NB4 (cell line): Measurements from ENCODE around the gene WDR37.

Source experiments
- DNase-seq: peaks from one replicate; pipeline ENCODE4 v3.0.0; 2010; ENCODE audit warnings: low read depth
- H3K4me3 ChIP-seq: one replicate; pipeline ENCODE4 v1.5.1; 2011; ENCODE audit warnings: mild to moderate bottlenecking, low read depth, low read length, moderate library complexity
- MYC ChIP-seq: IDR thresholded peaks from 2 replicates; pipeline ENCODE4 v1.6.1; 2011; ENCODE audit warnings: low read depth, low read length
- POLR2A ChIP-seq: IDR thresholded peaks from 2 replicates; pipeline ENCODE4 v1.6.1; 2011; ENCODE audit warnings: mild to moderate bottlenecking; ENCODE audit not compliant: insufficient read length; ENCODE audit errors: extremely low read depth
- TF ChIP-seq, protein P1 (sequence below): IDR thresholded peaks from 2 replicates; pipeline ENCODE4 v1.6.1; 2011; ENCODE audit warnings: low read depth, low read length
- TF ChIP-seq, protein P2 (sequence below): IDR thresholded peaks from one replicate; pipeline ENCODE4 v1.5.1; 2012; ENCODE audit warnings: low read depth, low read length

The WDR37 gene

DNA sequence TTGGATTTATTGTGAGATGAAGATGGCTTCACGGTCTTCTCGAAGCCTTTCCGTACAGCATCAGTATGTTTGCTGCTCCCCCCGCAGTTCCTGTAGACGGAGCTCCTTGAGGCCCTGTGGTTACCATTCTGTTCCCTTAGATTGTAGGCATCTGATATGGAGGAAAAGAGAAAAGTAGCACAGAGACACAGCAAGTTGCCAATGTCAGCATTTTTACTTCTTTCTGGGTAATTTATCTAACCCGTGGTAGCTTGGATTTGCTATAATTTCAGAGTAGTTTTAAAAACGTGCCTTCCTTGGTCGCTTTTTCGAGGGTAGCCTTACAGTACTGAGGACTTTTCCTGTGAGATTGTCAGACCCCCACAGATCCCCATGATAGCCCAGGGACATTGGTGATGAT is 37.5 kb downstream of the WDR37 start:
- DNase-seq, result no peak
- TF ChIP-seq MYC, result no peak
- TF ChIP-seq, protein P1, sequence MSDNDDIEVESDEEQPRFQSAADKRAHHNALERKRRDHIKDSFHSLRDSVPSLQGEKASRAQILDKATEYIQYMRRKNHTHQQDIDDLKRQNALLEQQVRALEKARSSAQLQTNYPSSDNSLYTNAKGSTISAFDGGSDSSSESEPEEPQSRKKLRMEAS, result no peak
- TF ChIP-seq POLR2A, result no peak
- TF ChIP-seq, protein P2, sequence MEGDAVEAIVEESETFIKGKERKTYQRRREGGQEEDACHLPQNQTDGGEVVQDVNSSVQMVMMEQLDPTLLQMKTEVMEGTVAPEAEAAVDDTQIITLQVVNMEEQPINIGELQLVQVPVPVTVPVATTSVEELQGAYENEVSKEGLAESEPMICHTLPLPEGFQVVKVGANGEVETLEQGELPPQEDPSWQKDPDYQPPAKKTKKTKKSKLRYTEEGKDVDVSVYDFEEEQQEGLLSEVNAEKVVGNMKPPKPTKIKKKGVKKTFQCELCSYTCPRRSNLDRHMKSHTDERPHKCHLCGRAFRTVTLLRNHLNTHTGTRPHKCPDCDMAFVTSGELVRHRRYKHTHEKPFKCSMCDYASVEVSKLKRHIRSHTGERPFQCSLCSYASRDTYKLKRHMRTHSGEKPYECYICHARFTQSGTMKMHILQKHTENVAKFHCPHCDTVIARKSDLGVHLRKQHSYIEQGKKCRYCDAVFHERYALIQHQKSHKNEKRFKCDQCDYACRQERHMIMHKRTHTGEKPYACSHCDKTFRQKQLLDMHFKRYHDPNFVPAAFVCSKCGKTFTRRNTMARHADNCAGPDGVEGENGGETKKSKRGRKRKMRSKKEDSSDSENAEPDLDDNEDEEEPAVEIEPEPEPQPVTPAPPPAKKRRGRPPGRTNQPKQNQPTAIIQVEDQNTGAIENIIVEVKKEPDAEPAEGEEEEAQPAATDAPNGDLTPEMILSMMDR, result no peak
- H3K4me3 ChIP-seq, result no peak overlapping the region

- TF ChIP-seq POLR2A (no peak), MYC (no peak)
- TF ChIP-seq, protein P2, result no peak
- TF ChIP-seq, protein P1, result no peak
- DNase-seq, result no peak
- H3K4me3 ChIP-seq, result no peak overlapping the region
These were observed 38.2 kb downstream of the WDR37 start for GRCh38 chr10:1094112-1095057.

DNA sequence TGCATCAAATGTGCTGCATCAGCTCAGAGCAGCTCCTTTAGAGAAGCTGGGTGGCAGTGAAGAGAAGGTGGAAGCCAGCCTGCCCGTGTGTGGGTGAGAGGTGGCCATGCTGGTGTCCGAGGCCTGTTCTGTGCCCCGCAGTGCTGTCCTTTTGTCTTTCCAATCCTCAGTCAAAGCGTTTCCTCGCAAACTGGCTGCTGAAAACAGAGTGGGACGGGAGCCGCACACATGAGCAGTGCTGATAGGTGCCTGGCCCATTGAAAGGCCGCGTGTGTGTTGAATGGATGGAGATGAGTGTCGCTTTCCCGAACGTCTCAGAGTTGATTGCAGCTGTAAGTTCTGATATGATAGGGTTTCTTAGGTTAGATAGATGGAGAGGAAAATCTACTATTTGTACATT is 39.3 kb downstream of the WDR37 start:
- H3K4me3 ChIP-seq, result no peak overlapping the region
- DNase-seq, result no peak
- TF ChIP-seq, protein P2, result no peak
- TF ChIP-seq POLR2A, result no peak
- TF ChIP-seq, protein P1, result no peak

GRCh38 chr10:1096287-1096889 is 40.2 kb downstream of the WDR37 start:
- TF ChIP-seq POLR2A (no peak), MYC (no peak)
- TF ChIP-seq, protein P2, result no peak
- TF ChIP-seq, protein P1, result no peak
- no peak for DNase-seq
- no peak overlapping the region for H3K4me3 ChIP-seq

GRCh38 chr10:1097436-1097835 is 41.3 kb downstream of the WDR37 start:
- TF ChIP-seq, protein P2, result no peak
- TF ChIP-seq POLR2A, result no peak
- TF ChIP-seq, protein P1, result no peak
- TF ChIP-seq MYC, result no peak
- no peak overlapping the region for H3K4me3 ChIP-seq
- no peak for DNase-seq
